ENCODE results near the gene LONRF2.
"Not testable (repeated sequence)": the region's sequence is repeated elsewhere in the genome, so short reads cannot be mapped to it uniquely, and the experiment has no call there.

LONRF2 gene

DNA sequence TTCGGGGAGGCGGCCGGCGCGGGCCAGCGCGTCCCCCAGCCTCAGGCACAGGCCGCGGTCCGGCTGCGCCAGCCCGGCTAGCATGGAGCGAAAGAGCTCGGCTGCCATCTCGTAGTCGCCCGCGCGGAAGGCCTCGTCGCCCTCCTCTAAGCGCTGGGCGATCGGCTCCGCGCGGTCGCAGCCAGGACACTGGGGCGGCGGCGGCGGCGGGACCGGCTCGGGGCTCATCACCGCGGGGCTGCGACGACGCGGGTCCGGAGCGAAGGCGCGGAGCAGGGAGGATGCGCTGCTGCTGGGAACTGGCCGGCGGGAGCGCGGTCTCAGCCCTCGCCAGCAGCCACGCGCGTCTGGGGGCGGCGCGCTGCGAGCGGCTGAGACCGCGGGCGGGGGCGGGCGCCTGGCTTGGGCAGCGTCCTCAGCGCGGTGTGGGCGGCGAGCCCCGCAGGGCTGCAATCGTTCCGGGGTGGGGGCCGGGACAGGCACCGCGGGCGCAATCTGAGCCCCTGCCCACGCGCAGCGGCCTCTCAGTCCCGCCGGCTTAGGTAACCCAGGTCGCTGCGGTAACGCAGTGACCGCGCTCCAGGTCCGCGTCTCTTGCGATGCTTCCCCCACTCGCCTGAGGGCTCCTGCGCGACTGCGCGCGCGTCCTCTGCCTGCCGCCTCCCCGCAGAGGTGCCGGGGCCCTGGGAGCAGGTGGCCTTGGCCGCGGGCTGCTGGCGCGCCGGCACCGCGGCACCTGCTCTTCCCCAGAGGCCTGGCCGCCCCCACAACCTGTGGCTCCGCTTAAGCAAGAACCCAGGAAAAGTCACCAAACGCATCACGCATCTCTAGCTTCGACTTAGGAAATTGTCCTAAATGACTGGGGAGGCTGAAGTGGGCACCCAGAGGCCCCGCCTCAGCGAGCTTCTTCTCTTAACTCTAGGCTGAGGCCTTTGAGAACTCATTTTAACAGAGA lies at the start of gene LONRF2:
Gene LONRF2, minus strand, starts transcription at position 636 of the 955 bp plus-strand sequence. Its CDS starts 408 bp downstream, at position 228.
- DNase-seq (ENCODE audit: low spot score) = no peak

DNA sequence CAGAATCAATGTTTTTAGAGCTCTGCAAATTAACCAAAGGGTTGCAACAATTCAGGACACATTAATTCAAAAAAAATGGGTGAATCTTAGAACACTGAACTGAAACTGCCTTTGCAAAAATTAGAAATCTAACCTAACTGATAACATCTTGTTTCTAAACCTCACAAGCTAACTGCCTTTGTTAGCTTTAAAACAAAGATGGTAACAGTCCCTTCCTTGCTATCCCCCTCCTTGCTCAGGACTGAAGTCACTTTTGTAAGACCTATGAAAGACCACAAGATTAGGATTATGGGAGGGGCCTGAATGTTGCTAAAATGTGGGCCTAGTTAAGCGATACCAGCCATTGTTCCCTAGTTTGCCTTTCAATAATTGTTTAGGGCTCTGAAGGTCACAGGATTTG lies 44.9 kb upstream of the LONRF2 start:
- no peak for DNase-seq (ENCODE audit: low spot score)

DNA sequence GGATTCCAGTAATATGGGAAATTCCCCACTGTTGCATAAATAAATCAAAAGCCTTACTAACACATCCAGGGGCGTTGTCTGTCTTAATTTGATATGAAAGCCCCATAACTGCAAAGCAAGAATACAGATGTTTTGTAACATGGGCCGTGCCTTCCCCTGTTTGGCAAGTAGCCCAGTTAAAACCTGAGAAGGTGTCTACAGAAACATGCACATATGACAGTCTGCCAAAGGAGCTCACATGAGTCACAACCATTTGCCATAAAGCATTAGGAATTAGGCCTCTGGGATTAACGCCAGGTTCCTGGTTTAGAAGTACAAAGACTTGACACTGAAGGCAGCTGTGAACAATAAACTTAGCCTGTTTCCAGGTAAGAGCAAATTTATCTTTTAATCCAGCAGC lies 43.1 kb upstream of the LONRF2 start:
- no peak for DNase-seq (ENCODE audit: low spot score)

DNA sequence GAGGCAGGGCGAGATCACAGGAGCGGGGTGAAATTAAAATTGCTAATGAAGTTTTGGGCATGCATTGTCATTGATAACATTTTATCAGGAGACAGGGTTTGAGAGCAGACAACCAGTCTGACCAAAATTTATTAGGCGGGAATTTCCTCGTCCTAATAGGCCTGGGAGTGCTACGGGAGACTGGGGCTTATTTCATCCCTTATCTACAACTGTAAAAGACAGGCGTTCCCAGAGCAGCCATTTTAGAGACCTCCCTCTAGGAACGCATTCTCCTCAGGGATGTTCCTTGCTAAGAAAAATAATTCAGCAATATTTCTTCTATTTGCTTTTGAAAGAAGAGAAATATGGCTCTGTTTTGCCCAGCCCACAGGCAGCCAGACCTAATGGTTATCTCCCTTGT lies 40.0 kb upstream of the LONRF2 start:
- DNase-seq (ENCODE audit: low spot score) = not testable (repeated sequence)

DNA sequence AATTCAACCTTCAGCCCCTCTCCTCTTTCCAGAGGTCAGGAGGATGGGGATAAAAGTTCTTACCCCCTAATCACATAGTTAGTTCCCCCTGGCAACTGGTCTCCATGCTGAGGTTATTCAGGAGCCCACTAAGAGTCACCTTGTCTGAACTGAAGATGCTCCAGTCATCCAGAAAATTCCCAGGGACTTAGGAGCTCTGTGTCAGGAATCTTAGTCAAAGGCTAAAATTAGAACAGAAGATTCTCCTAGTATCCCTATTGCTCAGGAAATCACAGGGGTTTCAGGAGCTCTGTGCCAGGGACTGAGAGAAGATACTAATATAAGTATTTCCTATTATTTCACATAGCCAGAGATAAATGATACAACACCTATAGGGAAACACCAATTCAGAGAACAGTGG lies 37.3 kb upstream of the LONRF2 start:
- DNase-seq (ENCODE audit: low spot score) = no peak

DNA sequence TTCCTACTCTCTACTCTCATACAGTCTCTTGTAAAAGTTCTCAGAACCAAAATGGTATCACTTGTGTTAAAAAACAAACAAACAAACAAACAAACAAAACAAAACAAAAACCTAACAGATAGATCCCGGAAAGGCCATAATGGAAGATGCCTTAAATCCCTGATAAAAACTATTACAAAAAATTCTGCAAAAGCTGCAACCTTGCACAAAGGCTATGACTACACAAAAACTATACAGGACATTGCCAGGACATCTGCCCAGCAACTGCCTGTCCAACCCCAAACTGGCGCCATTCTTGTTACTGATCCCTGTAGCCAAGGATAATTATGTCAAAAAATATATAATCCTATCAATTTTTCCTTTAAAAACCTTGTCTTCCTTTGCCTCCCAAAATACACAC lies 36.3 kb upstream of the LONRF2 start:
- no peak for DNase-seq (ENCODE audit: low spot score)

DNA sequence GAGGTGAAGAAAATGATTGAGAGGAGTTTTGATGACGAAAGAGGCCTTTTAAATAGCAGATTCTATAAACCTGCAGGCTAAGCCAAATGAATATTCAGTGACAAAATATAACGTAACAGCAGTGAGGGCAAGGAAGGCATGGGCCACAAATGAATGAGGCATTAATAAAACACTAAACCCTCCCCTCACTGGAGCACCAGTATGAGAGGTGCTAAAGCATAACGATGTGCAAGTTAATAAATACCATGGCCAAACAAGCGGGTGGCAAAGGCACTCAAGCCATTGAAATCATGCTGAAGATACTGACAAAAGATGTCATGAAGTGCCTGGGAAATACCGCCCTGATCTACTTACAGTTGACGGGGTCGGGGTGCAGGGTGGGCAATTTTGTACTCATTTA lies 30.2 kb upstream of the LONRF2 start:
- DNase-seq (ENCODE audit: low spot score) = no peak

DNA sequence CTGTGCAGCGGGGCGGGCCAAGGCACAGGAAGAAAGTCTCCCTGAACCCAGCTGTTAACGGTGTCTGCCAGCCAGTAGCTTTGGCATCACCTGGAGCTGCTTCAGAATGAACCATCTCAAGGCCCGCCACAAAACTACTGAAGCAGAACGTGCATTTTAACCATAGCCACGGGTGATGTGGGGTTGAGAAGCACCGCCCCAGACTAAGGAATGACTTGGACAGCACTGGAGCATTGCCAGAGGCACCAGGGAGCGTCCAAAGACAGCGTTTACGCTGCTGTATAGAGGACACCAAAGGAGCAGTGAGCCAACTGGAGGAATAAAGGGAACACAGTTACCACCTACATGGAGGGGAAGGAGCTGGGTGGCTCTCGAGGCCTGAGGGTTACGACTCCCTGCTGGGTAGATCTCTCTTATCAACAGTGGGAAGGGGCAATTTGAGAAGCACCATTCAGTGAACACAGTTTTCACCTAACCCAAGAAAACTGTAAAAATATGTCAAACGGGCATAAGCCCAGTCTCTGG lies 28.4 kb upstream of the LONRF2 start:
- no peak for DNase-seq (ENCODE audit: low spot score)

DNA sequence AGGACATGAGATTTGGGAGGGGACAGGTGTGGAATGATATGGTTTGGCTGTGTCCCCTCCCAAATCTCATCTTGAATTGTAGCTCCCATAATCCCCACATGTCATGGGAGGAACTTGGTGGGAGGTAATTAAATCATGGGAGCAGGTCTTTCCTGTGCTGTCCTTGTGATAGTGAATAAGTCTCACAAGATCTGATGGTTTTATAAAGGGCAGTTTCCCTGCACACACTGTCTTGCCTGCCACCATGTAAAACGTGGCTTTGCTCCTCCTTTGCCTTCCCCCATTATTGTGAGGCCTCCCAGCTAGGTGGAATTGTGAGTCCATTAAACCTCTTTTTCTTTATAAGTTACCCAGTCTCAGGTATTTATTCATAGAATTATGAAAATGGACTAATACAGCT lies 22.8 kb upstream of the LONRF2 start:
- DNase-seq (ENCODE audit: low spot score) = not testable (repeated sequence)

DNA sequence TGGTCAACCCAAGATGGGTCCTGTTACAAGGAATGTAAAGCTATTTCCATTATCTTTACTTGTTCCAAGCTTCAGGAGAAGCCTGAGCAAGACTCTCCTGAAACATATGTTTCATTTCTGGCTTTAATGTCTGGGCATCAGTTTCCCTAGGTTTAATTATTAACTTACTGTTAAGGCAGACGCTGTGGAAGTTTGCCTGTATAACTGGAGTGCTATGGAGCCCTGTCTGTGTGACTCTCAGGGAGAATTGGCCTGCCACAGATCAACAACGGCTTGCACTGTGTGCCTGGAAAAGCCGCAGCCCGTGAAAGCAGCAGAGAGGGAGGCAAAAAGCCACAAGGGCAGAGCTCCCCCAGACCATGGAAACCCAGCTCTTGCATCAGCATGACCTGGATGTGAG lies 22.1 kb upstream of the LONRF2 start:
- DNase-seq (ENCODE audit: low spot score) = no peak

DNA sequence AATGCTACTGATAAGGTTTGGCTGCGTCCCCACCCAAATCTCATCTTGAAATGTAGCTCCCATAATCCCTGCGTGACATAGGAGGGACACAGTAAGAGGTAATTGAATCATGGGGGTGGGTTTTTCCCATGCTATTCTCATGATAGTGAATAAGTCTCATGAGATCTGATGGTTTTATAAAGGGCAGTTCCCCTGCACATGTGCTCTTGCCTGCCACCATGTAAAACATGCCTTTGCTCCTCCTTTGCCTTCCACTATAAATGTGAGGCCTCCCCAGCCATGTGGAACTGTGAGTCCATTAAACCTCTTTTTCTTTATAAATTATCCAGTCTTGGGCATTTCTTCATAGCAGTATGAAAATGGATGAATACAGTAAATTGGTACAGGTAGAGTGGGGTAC lies 20.2 kb upstream of the LONRF2 start:
- DNase-seq (ENCODE audit: low spot score) = not testable (repeated sequence)

DNA sequence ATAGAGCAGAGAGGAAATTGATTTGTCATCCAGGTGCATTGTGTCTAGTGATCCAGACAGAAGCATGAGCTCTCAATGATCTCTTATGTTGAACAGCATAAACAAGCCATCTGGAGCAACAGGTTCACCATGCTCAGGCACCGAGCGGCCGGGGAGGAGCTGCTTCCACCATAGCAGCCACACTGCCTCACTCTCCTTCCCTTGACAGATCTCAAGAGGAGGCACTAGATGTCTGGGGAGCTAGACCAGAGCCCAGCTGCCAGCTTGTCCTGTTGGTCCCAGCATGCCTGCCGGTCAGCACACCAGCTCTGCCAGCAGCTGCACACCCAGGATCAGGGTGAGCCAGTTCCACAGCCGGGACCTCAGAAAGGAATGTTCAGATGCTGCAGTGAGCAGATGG lies 17.5 kb upstream of the LONRF2 start:
- DNase-seq (ENCODE audit: low spot score) = no peak

DNA sequence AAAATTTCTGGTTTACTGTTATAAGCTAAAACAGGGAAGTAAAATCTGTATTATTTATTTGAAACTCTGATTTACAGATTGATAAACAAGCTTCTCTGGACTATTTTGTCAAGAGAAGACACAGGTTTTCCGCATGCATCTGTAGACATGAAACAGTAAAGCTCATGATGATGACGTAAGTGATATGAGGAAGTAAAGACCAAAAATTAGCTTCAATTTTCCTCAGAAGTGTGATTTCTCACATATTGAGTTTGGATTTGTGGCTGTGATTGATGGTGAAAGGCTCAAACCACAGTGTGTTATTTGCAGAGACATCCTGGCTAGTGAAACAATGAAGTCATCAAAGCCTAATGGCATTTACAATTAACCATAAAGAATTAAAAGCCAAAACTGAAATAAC lies 12.6 kb upstream of the LONRF2 start:
- DNase-seq (ENCODE audit: low spot score) = no peak

DNA sequence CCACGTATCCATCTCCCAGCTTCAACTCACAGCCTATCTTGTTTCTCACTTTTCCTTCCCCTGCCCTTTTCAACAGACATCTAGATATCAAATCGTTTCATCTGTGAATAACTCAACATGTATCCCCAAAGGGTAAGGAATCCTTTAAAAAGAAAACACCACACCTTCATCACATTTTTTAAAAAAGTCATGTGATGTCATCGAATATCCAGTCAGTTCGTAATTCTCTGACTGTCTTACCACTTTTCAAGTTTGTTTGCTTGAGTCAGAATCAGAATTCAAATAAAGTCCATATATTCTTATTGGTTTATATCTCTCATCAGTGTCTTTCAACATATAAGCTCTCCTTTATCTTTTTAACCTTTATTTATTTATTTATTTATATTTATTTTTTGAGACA lies 5.4 kb upstream of the LONRF2 start:
- DNase-seq (ENCODE audit: low spot score) = no peak

DNA sequence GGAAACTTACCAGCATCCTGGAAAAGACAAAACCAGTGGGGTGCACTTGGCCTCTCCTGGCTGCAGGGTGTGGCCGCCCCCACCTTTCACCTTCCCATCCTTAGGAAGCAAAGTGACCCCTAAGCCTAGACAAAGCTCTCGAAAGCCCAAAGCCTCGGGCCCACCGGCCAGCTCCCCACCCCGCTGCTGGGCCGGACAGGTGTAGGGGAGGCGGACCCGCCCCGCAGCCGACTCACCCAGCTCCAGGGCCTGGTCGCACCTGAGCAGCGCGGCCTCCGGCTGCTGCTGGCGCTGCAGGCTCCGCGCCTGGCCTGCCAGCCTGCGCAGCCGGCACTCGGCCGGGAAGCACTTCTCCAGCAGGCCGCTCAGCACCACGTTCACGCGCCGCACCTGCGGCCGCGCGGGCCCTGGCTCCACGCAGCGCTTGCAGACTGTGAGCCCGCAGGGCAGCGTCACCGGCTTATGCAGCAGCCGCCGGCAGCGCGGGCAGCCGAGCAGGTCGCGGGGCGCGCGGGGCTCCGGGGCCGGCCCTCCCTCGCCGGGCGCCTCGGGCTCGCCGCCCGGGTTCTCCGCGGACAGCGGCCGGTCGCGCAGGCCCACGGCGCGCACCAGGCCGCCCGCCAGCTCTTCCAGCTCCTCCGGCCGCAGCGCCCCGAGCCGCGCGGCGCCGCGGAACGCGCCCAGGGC lies 979 bp downstream of the LONRF2 start:
- DNase-seq (ENCODE audit: low spot score) = peak; percentile 30

DNA sequence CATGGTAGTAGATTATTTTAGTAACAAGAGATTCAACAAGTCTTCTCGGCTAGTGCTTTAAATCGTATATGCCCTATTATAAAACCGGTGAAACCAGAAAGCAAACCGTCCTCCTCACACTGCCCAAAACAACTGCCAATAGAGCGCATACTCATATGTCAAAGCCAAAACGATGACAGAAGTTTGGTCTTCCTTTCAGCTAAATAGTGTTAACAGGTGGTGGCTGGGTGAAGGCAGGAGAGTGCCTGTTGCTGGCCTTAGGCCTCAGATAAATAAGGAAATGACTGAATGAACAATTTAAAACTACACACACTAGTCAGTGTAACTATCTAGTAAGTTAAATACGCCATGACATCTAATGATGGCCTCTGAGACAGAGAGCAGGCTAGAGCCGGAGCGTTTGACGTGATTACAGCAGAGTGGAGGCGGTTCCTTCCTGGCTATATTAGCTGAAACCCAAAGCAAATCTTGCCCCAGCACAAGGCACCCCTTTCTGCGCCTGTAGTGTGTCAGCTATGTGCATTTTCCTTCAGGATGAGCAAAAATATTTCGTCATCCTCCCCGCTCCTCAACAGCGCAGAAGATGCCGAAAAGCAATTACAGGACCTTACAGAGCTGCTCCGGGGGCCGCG lies 1.6 kb downstream of the LONRF2 start:
- DNase-seq (ENCODE audit: low spot score) = no peak

DNA sequence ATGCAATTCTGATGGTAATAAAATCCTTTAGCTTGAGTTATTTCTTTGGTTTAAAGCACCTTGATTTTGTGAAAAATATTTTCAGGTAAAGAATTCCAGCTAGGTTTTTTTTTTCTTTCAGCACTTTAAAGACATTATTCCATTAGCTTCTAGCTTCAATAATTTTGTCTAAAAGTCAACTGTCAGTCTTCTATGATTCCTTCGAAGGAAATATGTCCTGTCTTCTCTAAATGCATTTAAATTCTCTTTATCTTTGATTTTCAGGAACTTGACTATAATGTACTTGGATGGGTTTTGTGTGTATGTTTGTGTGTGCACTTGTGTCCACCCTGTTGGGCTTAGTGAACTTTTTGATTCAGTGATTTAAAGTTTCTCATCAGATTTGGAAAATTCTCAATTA lies 4.7 kb downstream of the LONRF2 start:
- DNase-seq (ENCODE audit: low spot score) = no peak

DNA sequence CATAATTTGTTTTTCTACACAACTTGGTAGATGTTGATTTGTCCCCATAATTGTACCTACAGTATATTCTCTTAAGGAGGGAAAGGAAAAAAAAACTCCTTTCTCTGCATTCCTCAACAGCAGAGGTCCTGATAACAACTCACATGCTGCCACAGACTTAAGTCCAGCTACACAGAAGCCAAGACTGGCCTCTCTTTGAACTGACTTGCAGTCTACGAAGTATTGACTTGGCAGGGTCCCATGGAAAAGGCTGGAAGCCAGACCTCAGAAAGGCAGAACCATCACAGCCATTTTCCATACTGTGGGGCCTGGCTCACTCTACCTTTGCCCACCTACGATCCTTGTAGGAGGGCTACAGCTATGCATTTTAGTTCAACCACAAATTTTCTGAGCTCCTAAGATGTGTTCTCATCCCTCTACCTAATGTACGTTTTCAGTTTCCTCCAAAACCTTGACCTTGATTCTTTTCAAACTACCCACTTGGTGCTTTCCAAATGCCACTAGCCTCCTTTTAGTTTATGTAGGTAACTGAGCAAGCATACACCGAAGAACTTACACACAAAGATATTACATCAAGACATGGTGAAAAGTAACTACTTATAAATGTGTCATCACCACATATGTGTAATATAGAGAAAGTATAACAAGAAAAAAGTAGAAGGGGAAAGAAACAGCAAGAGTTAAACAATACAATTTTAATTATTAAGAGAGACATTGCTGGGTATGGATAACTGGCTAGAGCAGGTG lies 12.2 kb downstream of the LONRF2 start:
- no peak for DNase-seq (ENCODE audit: low spot score)

DNA sequence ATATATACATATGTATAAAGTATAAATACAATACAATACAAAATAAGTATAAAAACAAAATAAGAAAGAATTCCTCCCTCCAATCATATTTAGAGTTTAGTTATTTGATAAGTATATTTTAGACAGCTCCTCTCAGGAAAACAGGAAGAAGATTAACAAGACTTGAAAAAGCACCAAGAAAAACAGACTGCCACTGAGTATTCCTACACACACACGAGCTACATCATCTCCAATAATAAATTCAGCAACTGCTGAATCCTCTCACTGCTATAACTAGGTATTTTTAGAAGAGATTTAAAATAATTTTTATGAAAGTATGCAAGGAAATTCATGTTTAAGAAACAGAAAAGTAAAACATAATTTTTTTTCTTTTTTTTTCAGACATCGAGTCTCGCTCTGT lies 13.0 kb downstream of the LONRF2 start:
- DNase-seq (ENCODE audit: low spot score) = no peak

DNA sequence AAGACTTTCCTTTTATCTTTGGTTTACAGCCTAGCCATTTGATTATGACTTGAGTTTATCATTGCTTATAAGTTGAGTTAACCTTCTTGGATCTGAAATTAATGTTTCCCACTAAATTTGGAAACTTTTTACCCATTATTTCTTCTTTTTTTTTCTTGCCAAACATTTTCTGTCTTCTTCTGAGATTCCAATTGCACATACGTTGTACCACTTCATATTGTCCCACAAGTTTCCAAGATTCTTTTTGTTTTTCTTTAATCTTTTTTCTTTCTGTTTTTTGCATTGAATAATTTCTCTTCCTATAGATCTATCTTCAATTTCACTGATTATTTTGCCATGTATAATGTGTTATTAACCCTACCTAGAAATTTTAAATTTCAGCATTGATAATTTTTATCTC lies 18.6 kb downstream of the LONRF2 start:
- DNase-seq (ENCODE audit: low spot score) = no peak

DNA sequence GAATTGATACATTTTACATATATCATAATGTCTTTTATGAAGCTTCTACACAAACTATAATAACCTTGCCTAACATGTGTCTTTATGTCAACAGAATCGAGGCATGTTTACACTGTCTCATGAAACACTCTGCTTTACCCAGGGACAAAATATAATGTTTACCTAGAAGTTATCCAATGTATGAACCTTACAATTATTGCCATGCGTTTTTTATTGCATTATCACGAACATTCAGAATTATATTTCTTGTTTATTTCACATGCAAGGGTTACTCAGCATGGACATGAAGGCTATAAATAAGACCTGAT lies 19.8 kb downstream of the LONRF2 start:
- DNase-seq (ENCODE audit: low spot score) = no peak
